ENCODE measurements around the gene PSME4.
"Not testable (repeated sequence)": the region's sequence is repeated elsewhere in the genome, so short reads cannot be mapped to it uniquely, and the experiment has no call there.

The PSME4 gene

GRCh38 chr2:53880756-53881155 lies 90.0 kb downstream of the PSME4 start:
- DNase-seq, result no peak

GRCh38 chr2:53877556-53877955 lies 93.2 kb downstream of the PSME4 start:
- DNase-seq, result no peak

DNA sequence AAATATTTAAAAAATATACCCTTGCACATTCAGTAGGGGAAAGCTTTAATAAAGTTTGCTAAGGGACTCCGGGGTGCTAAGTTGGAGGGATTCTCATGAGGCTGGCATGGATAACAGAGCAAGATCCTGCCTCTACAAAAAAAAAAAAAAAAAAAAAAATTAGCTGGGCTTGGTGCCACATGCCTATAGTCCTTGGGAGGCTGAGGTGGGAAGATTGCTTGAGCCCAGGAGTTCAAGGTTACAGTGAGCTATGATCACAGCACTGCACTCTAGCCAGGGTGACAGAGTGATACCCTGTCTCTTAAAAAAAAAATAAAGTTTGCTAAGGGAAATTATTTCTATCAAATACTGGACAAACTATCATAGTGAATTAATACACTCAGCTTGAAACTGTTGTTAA lies 93.7 kb downstream of the PSME4 start:
- no peak for DNase-seq

DNA sequence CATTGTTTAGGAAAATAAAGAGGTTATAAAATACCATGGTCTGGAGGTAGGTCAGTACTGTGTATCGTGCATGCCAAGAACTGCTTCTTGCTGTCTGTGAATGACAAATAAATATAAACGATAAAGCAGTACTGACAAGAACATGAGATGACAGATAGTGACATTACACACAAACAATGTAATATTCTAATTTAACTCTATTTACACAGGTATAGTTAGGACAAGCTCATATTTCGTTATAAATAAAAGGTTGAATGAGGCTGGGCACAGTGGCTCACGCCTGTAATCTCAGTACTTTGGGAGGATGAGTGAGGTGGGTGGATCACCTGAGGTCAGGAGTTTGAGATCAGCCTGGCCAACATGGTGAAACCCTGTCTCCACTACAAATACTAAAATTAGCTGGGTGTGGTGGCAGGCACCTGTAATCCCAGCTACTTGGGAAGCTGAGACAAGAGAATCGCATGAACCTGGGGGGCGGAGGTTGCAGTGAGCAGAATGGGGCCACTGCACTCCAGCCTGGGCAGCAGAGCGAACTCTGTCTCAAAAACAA lies 96.3 kb downstream of the PSME4 start:
- no peak for DNase-seq

GRCh38 chr2:53867773-53868172 lies 103.0 kb downstream of the PSME4 start:
- no peak for DNase-seq

DNA sequence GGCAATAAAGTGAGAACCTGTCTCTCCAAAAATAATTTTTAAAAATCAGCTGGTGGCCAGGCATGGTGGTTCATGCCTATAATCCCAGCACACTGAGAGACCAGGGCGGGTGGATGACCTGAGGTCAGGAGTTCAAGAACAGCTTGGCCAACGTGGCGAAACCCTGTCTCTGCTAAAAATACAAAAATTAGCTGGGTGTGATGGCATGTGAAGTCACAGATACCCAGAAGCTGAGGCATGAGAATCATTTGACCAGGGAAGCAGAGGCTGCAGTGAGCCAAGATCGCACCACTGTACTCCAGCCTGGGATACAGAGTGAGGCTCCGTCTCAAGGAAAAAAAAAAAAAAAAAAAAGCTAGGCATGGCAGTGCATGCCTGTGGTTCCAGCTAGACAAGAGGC lies 103.6 kb downstream of the PSME4 start:
- DNase-seq, result no peak

- no peak for DNase-seq
These were observed 104.8 kb downstream of the PSME4 start for GRCh38 chr2:53865962-53866361.

- DNase-seq, result no peak
These were observed 105.5 kb downstream of the PSME4 start for GRCh38 chr2:53865264-53865663.

DNA sequence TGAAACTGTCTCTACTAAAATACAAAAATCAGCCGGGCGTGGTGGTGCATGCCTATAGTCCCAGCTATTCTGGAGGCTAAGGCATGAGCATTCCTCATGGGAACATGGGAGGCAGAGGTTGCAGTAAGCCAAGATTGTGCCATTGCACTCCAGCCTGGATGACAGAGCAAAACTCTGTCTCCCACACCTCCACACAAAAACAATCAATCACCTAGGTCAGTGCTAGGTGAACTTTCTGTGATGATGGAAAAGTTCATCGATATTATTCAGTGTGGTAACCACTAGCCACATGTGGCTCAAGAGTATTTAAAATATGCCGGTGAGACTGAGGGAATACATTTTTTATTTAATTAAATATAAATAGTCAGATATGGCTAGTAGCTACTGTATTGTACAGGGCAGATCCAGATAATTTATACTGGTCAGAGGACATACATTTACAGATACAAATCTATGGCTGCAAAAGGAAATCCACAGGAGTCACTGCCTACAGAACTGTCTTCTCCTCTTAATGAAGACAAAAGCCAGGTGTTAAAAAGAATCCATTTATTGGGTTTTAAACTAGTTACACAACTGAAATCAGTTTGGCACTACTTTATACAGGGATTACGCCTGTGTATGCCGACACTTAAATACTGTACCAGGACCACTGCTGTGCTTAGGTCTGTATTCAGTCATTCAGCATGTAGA lies 107.1 kb downstream of the PSME4 start:
- DNase-seq, result no peak

DNA sequence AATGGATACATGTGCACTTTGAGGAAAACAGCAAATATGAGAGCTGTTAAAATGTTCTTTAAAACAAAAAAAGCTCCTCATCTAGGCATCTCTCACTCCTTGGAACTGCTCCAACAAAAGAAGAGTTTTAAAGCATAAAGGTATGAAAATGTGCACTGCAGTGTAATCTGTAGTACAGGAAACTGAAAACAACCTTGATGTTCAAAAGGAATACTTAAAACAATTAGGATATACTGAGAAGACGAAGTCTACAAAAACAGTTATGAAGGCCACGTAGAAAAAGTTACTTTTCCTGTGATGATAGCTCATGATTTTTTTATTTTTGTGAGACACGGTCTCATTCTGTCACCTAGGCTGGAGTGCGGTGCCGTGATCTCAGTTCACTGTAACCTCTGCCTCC lies 109.0 kb downstream of the PSME4 start:
- DNase-seq, result no peak

- DNase-seq, result no peak
These were observed 111.3 kb downstream of the PSME4 start, which contains the start of gene GPR75 for GRCh38 chr2:53859206-53860181. GPR75 (minus strand) TSS chr2:53859967; CDS start chr2:53854756, 5,211 bp downstream.

GRCh38 chr2:53856272-53856671 lies 114.5 kb downstream of the PSME4 start:
- no peak for DNase-seq

- DNase-seq, result no peak
These were observed 116.1 kb downstream of the PSME4 start for GRCh38 chr2:53854678-53855077.

- no peak for DNase-seq
These were observed 118.3 kb downstream of the PSME4 start for GRCh38 chr2:53852532-53852931.

GRCh38 chr2:53851052-53851757 lies 119.6 kb downstream of the PSME4 start:
- not testable (repeated sequence) for DNase-seq

GRCh38 chr2:53848062-53848461 lies 122.7 kb downstream of the PSME4 start:
- no peak for DNase-seq

- no peak for DNase-seq
These were observed 127.2 kb downstream of the PSME4 start for GRCh38 chr2:53843595-53843994.

GRCh38 chr2:53842891-53843290 lies 127.9 kb downstream of the PSME4 start:
- DNase-seq, result no peak

DNA sequence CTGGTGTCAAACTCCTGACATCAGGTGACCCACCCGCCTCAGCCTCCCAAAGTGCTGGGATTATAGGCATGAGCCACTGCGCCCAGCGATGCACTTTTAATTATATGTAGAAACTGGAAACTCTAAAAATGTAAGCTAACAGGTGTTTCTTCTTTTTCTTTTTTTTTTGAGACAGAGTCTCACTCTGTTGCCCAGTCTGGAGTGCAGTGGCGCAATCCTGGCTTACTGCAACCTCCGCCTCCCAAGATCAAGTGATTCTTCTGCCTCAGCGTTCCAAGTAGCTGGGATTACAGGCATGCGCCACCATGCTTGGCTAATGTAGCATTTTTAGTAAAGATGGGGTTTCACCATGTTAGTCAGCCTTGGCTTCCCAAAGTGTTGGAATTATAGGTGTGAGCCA lies 129.1 kb downstream of the PSME4 start:
- DNase-seq, result not testable (repeated sequence)

- no peak for DNase-seq
These were observed 130.2 kb downstream of the PSME4 start for GRCh38 chr2:53840580-53840979.

DNA sequence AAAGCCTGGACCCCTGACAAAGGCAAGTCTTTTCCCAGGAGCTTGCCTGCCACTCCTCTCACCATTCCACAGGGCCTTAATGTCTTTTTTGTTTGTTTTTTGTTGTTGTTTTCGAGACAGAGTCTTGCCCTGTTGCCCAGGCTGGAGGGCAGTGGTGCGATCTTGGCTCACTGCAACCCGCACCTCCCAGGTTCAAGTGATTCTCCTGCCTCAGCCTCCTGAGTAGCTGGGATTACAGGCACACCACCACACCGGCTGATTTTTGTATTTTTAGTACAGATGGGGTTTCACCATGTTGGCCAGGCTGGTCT lies 140.9 kb downstream of the PSME4 start:
- not testable (repeated sequence) for DNase-seq

- DNase-seq, result no peak
These were observed 141.4 kb downstream of the PSME4 start for GRCh38 chr2:53829273-53829979.

GRCh38 chr2:53828331-53828730 lies 142.5 kb downstream of the PSME4 start:
- no peak for DNase-seq

Measured in stimulated activated CD4-positive, alpha-beta T cell treated with anti-CD3 and anti-CD28 coated beads, Interleukin-2, amount 100 ng/mL, for 48 hours (primary cell).